Activated T-helper 2 cell treated with anti-CD3 and anti-CD28 coated beads, Interferon-gamma antibody, Interleukin-2, Interleukin-4, amounts not matched to agents 10 μg/mL and 5 μg/mL and 100 μg/mL, durations not matched to agents 14 hours and 24 hours and 36 hours (primary cell): Measurements from ENCODE around the gene RNF157. TPM values are rescaled to one million over a fixed set of nuclear protein-coding genes. Genes with fewer than 3 reads are reported as not detected.
"Not testable (repeated sequence)": the region's sequence is repeated elsewhere in the genome, so short reads cannot be mapped to it uniquely, and the experiment has no call there.

Experiments
- DNase-seq: peaks from one replicate; pipeline ENCODE4 v3.0.0; 2021; ENCODE audit warnings: low spot score
- H3K27ac Mint-ChIP-seq: one replicate; pipeline ENCODE4 v1.8.0; 2021; ENCODE audit warnings: mixed read lengths
- H3K27me3 Mint-ChIP-seq: one replicate; pipeline ENCODE4 v1.8.0; 2021; ENCODE audit warnings: low read depth, mixed read lengths
- H3K36me3 Mint-ChIP-seq: one replicate; pipeline ENCODE4 v1.8.0; 2021; ENCODE audit warnings: low read depth, mixed read lengths
- H3K4me1 Mint-ChIP-seq: one replicate; pipeline ENCODE4 v1.8.0; 2021; ENCODE audit warnings: low read depth, mixed read lengths
- H3K4me3 Mint-ChIP-seq: one replicate; pipeline ENCODE4 v1.8.0; 2021; ENCODE audit warnings: low read depth, mild to moderate bottlenecking, moderate library complexity, mixed read lengths
- H3K9me3 Mint-ChIP-seq: one replicate; pipeline ENCODE4 v1.8.0; 2021; ENCODE audit warnings: mixed read lengths
- intact Hi-C: fragments of 100-400 bp; cut with micrococcal nuclease; formaldehyde crosslinking; loops from one replicate; pipeline ENCODE4 v1.15.1; 2023
- total RNA-seq: library from RNA; stranded (reverse); gene quantifications from 2 replicates; pipeline ENCODE4 v1.2.3, GENCODE V29; 2022

The RNF157 gene
- total RNA-seq, 1 donor from 2014 or later = 34.3 TPM

DNA sequence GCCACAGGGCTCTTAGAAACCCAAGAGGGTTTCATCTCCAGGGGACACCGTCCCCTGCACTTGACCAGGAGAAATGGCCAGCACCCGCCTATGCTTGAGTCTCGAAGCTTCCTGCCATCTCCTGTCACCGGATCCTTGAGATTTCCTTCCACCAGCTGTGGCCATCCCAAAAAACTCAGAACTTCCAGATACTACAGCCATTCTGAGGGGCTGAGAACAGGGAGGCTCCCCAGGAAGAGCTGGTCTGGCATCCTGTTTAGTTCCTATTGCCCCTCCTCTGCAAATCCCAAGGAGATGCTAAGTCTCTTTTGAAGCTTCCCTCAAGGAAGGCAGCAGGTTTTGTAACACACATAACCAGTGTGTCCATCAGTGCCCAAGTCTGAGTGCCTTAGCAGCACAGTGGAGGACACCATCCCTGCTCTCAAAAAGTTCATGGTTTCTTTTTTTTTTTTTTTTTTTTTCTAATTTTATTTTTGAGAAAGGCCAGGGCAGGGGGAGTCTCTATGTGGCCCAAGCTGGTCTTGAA, 26.8 kb upstream of the RNF157 start:
- peaks cover 48% of the 10 kb centered on the region for H3K36me3 Mint-ChIP-seq
- no peak for DNase-seq
- no peaks in the 10 kb centered on the region for H3K27me3 Mint-ChIP-seq
- H3K4me3 Mint-ChIP-seq = peak overlapping the region; percentile 91
- no peaks in the 10 kb centered on the region for H3K9me3 Mint-ChIP-seq
- H3K27ac Mint-ChIP-seq = peak overlapping the region; percentile 96
- peaks cover 56% of the 10 kb centered on the region for H3K4me1 Mint-ChIP-seq
- intact Hi-C loops = loop anchor here (5.0 kb wide), 1 partner anchor 485 kb away; the partner anchor contains the start of gene UNK

DNA sequence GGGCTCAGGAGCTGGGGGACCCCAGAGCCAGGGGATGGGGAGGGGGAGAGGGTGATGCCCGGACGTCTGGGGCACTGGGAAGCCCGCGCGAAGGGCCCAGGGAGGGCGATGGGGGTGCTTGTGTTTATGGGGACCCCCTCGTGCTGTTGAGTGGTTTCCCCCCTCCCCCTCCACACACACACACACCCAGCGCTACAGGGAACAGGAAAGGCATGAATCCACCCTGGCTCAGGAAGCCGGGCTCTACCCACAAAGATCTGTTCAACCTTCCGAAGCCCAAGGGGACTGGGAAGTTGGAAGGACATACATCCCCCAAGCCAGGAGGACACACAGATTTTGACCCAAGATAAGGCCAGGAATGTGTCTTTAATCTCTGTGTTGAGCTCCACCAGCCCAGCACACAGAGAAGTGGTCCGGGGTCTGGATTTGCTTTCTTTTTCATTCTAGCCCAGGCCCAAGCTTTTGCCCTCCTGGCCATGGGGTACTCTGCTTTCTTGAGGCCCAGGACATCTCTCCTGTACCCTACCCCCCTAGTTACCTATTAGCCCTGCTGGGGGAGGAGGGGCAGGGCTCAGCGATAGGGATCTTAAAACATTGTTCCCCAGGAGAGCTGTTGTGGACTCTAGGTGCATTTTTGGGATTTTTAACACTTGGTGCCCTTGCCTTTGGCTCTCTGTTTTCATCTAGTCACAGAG, 26.1 kb upstream of the RNF157 start:
- intact Hi-C loops = loop anchor here (5.0 kb wide), 1 partner anchor 484 kb away; the partner anchor contains the start of gene UNK
- no peak for DNase-seq
- Mint-ChIP-seq H3K36me3 (peaks cover 43% of the 10 kb centered on the region), H3K27ac (peak overlapping the region; percentile 96), H3K27me3 (no peaks in the 10 kb centered on the region), H3K9me3 (no peaks in the 10 kb centered on the region), H3K4me1 (peaks cover 60% of the 10 kb centered on the region), H3K4me3 (peak overlapping the region; percentile 91)

DNA sequence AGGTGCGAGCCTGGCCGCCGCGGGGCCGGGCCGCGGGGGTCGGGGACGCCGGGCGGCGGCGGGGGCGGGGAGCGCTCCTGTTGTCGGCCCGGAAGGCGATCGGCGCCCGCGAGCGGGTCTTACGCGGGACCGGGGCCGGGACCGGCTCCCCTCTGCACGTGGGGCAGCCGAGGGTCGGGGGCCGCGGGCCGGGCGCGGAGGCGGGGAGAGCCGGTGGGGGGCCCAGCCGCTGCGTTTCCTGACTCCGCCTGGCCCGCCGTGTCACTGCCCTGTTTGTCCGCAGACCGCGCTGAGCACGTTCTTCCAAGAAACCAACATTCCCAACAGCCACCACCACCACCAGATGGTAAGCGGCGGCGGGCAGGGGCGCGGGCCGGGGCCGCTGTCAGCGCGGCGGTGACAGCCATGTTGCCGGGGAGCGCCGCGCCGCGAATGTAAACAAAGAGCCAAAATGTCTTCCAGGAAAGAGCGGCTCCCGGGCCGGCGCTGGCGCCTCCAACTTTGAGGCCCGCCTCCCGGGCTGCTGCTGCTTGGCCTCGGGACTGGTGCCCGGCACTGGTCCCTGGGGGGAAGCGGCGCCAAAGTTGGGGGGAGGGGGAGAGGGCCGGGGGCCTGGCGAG, 25.4 kb upstream of the RNF157 start:
- Mint-ChIP-seq H3K4me3 (peak overlapping the region; percentile 91), H3K36me3 (peaks cover 37% of the 10 kb centered on the region), H3K27me3 (no peaks in the 10 kb centered on the region), H3K9me3 (no peaks in the 10 kb centered on the region), H3K4me1 (peaks cover 56% of the 10 kb centered on the region), H3K27ac (peak overlapping the region; percentile 79)
- DNase-seq = peak; percentile 61
- intact Hi-C loops = loop anchor here (5.0 kb wide), 1 partner anchor 483 kb away; the partner anchor contains the start of gene UNK

DNA sequence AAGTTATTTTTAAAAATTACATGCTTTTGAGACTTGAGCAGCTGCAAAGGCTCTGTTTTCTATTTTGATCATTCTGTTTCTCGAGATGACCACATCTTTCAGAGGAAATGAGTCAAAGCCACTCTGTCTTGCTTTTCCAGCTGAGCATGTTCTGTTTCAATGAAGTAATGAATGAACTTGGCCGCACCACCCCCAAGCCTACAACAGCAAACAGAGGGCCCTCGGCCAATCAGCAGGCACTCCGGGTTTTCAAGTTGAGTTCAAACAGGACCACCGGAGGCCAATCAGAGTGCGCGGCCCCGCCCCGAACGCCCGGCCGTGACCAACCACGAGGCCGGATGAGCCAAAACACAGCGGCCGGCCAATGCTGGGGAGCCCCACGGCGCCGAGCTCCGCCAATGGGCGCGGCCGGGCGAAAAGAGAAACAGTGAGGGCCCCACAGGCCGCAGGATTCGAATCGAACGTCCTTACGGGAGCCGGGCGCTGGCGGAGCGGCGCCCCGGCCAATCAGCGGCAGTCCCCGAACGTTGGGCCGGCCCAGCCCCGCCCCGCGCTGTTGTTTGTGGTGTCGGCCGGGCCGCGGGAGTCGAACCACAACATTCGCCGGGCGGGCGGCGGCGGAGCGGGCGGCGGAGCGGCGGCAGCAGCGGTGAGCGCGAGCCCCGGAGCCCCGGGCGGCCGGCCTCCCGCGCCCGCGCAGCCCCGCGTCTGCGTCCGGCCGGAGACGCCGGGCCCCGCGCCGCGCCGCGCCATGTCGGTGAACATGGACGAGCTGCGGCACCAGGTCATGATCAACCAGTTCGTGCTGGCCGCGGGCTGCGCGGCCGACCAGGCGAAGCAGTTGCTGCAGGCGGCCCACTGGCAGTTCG, 24.7 kb upstream of the RNF157 start, which contains the start of gene UBALD2:
TSS of gene UBALD2 (plus strand) at position 594 of the 869 bp plus-strand sequence. CDS start at position 752, 158 bp downstream.
- peaks cover 55% of the 10 kb centered on the region for H3K4me1 Mint-ChIP-seq
- H3K9me3 Mint-ChIP-seq = no peaks in the 10 kb centered on the region
- H3K27ac Mint-ChIP-seq = peak within 1 kb of the TSS; percentile 96
- peak within 1 kb of the TSS; percentile 91 for H3K4me3 Mint-ChIP-seq
- intact Hi-C loops = loop anchor here (1.0 to 5.0 kb wide), 4 partner anchors 7 to 483 kb away; partner anchors contain the start of gene UNK
- H3K27me3 Mint-ChIP-seq = no peaks in the 10 kb centered on the region
- peak; percentile 100 for DNase-seq
- H3K36me3 Mint-ChIP-seq = peaks cover 34% of the 10 kb centered on the region

DNA sequence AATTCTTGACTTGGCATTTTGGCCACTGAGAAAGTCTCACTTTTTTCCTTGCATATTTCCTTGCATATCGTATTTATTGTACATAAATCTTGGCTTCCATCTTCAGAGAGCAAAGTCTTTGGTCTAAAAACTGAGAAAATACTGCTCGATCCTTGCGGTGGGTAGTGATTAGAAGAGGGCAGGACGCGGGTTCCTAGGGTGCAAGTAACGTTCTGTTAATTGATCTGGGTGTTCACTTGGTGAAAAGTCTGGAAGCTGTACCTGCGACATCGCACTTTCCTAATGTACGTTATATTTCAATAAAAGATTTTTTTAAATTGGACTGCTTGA, 24.1 kb upstream of the RNF157 start:
- no peaks in the 10 kb centered on the region for H3K9me3 Mint-ChIP-seq
- intact Hi-C loops = loop anchor here (1.0 kb wide), 3 partner anchors 8 to 72 kb away; no protein-coding TSS in a partner anchor
- no peak for DNase-seq
- H3K27me3 Mint-ChIP-seq = no peaks in the 10 kb centered on the region
- peaks cover 51% of the 10 kb centered on the region for H3K4me1 Mint-ChIP-seq
- peak overlapping the region; percentile 75 for H3K4me3 Mint-ChIP-seq
- peaks cover 28% of the 10 kb centered on the region for H3K36me3 Mint-ChIP-seq
- H3K27ac Mint-ChIP-seq = peak overlapping the region; percentile 80

DNA sequence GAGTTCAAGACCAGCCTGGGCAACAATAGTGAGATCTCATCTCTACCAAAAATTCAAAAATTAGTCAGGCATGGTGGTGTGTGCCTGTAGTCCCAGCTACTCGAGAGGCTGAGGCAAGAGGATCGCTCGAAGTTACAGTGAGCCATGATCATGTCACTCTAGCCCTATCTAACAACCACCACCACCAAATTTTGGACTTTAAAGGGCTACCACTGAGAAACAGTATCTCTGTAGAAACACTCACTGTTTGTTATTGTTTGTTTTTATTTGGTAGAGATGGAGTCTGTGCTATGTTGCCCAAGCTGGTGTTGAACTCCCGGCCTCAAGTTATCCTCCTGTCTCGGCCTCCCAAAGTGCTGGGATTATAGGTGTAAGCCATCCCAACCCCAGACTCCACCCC, 23.6 kb upstream of the RNF157 start:
- no peak for DNase-seq
- intact Hi-C loops = loop anchor here (1.0 kb wide), 3 partner anchors 8 to 72 kb away; no protein-coding TSS in a partner anchor
- H3K4me3 Mint-ChIP-seq = peak overlapping the region; percentile 14
- peaks cover 23% of the 10 kb centered on the region for H3K36me3 Mint-ChIP-seq
- H3K27me3 Mint-ChIP-seq = no peaks in the 10 kb centered on the region
- no peaks in the 10 kb centered on the region for H3K9me3 Mint-ChIP-seq
- peak overlapping the region; percentile 80 for H3K27ac Mint-ChIP-seq
- peaks cover 47% of the 10 kb centered on the region for H3K4me1 Mint-ChIP-seq

DNA sequence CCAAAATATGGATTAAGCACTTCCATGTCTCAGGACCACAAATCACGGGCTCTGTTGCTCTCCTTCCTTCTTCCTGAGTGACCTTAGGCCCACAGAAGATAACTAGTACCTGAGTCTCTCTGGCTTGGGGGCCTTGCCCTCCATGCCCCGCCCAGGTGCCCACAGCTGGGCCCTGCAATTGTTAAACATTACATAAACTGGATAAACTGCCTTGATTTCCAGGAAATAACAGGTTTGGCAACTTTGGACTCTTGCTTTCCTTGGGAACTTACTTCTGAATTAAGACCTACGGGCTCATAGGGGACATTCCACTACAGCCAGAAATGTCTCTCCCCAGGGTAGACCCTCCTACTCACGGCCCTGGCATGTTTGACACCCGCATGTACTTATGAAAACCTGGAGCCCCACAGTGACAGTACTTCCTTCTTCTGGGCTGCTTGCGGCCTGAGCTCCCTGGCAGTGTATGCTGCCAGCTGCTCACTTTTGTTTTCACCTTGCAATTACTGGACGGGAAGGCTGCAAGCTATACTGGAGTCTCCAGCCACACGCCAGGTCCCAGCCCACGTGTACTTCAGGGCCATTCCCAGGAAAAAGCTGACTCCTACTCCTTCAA, 22.5 kb upstream of the RNF157 start:
- no peak for DNase-seq
- intact Hi-C loops = no loop called here
- Mint-ChIP-seq H3K4me1 (peaks cover 40% of the 10 kb centered on the region), H3K36me3 (peaks cover 18% of the 10 kb centered on the region), H3K27ac (peak overlapping the region; percentile 80), H3K9me3 (no peaks in the 10 kb centered on the region), H3K27me3 (no peaks in the 10 kb centered on the region), H3K4me3 (peak overlapping the region; percentile 42)

DNA sequence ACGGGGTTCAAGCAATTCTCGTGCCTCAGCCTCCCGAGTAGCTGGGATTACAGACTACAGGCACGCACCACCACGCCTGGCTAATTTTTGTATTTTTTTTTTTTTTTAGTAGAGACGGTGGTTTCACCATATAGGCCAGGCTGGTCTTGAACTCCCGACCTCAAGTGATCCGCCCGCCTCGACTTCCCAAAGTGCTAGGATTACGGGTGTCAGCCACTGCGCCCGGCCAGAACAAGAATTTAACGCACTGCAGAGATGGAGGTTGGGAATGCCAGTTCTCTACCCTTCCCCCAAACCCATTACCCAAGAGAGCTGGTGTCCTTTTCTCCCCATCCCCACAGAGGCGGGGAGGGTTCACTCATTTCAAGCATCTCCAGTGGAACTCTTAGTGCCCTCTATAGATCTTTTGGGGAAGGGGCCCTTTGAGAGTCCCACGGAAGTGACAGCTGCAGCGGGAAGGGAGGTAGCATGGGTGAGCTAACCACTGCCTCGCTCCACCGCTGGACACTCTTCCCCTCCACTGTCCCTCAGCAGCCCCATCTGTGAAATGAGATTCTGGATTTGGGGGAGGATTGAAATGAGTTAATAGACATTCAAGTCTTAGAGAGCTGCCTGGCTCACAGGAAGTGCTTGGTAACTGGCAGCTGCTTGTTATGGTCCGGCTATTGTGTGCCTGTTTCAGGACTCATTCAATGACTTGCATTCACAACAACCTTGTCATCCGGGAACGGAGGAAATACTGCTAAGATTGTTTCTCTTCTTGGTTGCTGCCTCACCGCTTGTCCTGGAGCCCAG, 21.3 kb upstream of the RNF157 start:
- intact Hi-C loops = no loop called here
- no peaks in the 10 kb centered on the region for H3K27me3 Mint-ChIP-seq
- peaks cover 10% of the 10 kb centered on the region for H3K36me3 Mint-ChIP-seq
- peaks cover 4% of the 10 kb centered on the region for H3K9me3 Mint-ChIP-seq
- peaks cover 38% of the 10 kb centered on the region for H3K4me1 Mint-ChIP-seq
- no peak overlapping the region for H3K4me3 Mint-ChIP-seq
- H3K27ac Mint-ChIP-seq = peak overlapping the region; percentile 80
- no peak for DNase-seq

DNA sequence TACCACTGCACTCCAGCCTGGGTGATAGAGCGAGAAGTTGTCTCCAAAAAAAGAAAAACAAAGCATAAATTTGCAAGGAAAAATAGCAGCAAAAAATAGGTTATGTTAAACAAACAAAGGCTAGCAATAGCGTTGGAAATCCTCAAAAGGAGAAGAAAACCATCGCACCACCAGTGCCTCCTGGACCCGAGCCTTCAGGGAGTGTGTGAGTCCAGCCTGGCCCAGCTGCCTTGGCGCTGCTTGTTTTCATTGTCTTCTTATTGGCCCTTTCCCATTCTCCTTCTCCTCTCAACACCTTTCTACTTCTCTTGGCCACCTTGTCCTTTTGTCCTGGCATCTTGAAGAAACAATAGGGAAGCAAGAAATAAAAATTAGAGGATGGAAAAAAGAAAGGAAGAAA, 20.4 kb upstream of the RNF157 start:
- peaks cover 47% of the 10 kb centered on the region for H3K4me1 Mint-ChIP-seq
- no peaks in the 10 kb centered on the region for H3K27me3 Mint-ChIP-seq
- peaks cover 4% of the 10 kb centered on the region for H3K9me3 Mint-ChIP-seq
- H3K27ac Mint-ChIP-seq = no peak overlapping the region
- no peak for DNase-seq
- H3K4me3 Mint-ChIP-seq = no peak overlapping the region
- peaks cover 5% of the 10 kb centered on the region for H3K36me3 Mint-ChIP-seq
- intact Hi-C loops = no loop called here

DNA sequence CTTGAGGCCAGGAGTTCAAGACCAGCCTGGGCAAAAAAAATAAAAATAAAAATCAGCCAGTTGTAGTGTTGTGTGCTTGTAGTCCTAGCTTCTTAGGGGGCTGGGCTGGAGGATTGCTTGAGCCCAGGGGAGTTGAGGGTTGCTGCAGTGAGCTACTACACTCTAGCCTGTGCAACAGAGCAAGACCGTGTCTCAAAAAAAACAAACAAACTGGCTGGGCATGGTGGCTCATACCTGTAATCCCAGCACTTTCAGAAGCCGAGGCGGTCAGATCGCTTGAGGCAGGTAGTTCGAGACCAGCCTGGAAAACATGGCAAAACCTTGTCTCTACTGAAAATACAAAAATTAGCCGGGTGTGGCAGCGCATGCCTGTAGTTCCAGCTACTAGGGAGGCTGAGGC, 19.9 kb upstream of the RNF157 start:
- Mint-ChIP-seq H3K36me3 (peaks cover 5% of the 10 kb centered on the region), H3K9me3 (peaks cover 4% of the 10 kb centered on the region), H3K27me3 (no peaks in the 10 kb centered on the region), H3K4me3 (no peak overlapping the region), H3K4me1 (peaks cover 51% of the 10 kb centered on the region), H3K27ac (no peak overlapping the region)
- DNase-seq = no peak
- intact Hi-C loops = no loop called here

DNA sequence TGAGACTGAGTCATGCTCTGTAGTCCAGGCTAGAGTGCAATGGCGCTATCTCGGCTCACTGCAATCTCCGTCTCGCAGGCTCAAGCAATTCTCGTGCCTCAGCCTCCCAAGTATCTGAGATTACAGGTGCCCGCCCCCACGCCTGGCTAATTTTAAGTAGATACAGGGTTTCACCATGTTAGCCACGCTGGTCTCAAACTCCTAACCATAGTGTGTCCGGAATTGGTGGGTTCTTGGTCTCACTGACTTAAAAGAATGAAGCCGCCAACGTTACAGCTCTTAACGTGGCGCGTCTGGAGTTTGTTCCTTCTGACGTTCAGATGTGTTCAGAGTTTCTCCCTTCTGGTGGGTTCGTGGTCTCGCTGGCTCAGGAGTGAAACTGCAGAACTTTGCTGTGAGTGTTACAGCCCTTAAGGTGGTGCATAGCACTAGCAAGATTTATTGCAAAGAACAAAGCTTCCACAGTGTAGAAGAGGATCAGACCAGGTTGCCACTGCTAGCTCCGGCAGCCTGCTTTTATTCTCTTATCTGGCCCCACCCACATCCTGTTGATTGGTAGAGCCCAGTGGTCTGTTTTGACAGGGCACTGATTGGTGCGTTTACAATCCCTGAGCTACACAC, 16.2 kb upstream of the RNF157 start:
- DNase-seq, H3K27me3 Mint-ChIP-seq, H3K9me3 Mint-ChIP-seq, intact Hi-C loops, H3K36me3 Mint-ChIP-seq: not testable (repeated sequence)
- H3K27ac Mint-ChIP-seq = peak overlapping the region; percentile 70
- peaks cover 44% of the 10 kb centered on the region for H3K4me1 Mint-ChIP-seq
- H3K4me3 Mint-ChIP-seq = peak overlapping the region; percentile 6
